ENCODE data around the gene PIP4K2A.

GRCh38 chr10:22534849-22535604, 179.4 kb downstream of the PIP4K2A start:
- TF ChIP-seq EZH2 (IDR thresholded peaks at IDR 0.05; ENCODE audit: borderline replicate concordance), result no peak
- TF ChIP-seq EZH2phosphoT487 (IDR thresholded peaks at IDR 0.05; ENCODE audit: low read depth, severe bottlenecking, unreplicated experiment), result no peak
- TF ChIP-seq CTCF (IDR thresholded peaks at IDR 0.05; ENCODE audit: poor library complexity), result no peak
